Right renal pelvis (tissue), 4 donors: Measurements from ENCODE around the gene MYO3B. TPM values are rescaled to one million over a fixed set of nuclear protein-coding genes. Genes with fewer than 3 reads are reported as not detected.
"Not testable (repeated sequence)": the region's sequence is repeated elsewhere in the genome, so short reads cannot be mapped to it uniquely, and the experiment has no call there.

Source experiments
- DNase-seq, 4 donors: peaks; one replicate each; pipeline ENCODE4 v3.0.0-alpha.2; 2013; ENCODE audit warnings: low read depth in 4 of 4, low spot score in 3 of 4, missing footprints in 1 of 4
- polyA plus RNA-seq, 4 donors: library from polyadenylated mRNA; unstranded; fragments of 120-200 nt; gene quantifications; one replicate each; pipeline ENCODE4 v1.2.1, GENCODE V29; 2013; ENCODE audit not compliant: insufficient read length in 4 of 4

Gene MYO3B
- polyA plus RNA-seq, 4 donors = 7.7 to 9.5 (median 8.4) TPM

GRCh38 chr2:170255971-170256370, 78.0 kb downstream of the MYO3B start:
- DNase-seq = no peak

- no peak for DNase-seq
These were observed 80.4 kb downstream of the MYO3B start for GRCh38 chr2:170258382-170258781.

- DNase-seq = no peak
These were observed 82.2 kb downstream of the MYO3B start for GRCh38 chr2:170260188-170260587.

- DNase-seq = no peak
These were observed 83.6 kb downstream of the MYO3B start for GRCh38 chr2:170261566-170261965.

GRCh38 chr2:170262343-170262742, 84.4 kb downstream of the MYO3B start:
- no peak for DNase-seq

GRCh38 chr2:170262806-170263205, 84.9 kb downstream of the MYO3B start:
- no peak for DNase-seq

- DNase-seq = not testable (repeated sequence)
These were observed 86.0 kb downstream of the MYO3B start for GRCh38 chr2:170263728-170264521.

- DNase-seq = no peak
These were observed 86.5 kb downstream of the MYO3B start for GRCh38 chr2:170264522-170264860.

GRCh38 chr2:170264865-170265264, 86.9 kb downstream of the MYO3B start:
- DNase-seq = no peak

- no peak for DNase-seq
These were observed 87.4 kb downstream of the MYO3B start for GRCh38 chr2:170265321-170265720.

GRCh38 chr2:170266358-170266757, 88.4 kb downstream of the MYO3B start:
- no peak for DNase-seq

- no peak for DNase-seq
These were observed 89.1 kb downstream of the MYO3B start for GRCh38 chr2:170267071-170267470.

GRCh38 chr2:170270278-170270864, 92.4 kb downstream of the MYO3B start:
- DNase-seq = no peak

- no peak for DNase-seq
These were observed 93.4 kb downstream of the MYO3B start for GRCh38 chr2:170271340-170271739.

GRCh38 chr2:170276056-170276455, 98.1 kb downstream of the MYO3B start:
- no peak for DNase-seq

GRCh38 chr2:170276925-170277629, 99.1 kb downstream of the MYO3B start:
- no peak for DNase-seq

GRCh38 chr2:170277951-170278350, 100.0 kb downstream of the MYO3B start:
- no peak for DNase-seq

GRCh38 chr2:170279615-170280014, 101.7 kb downstream of the MYO3B start:
- not testable (repeated sequence) for DNase-seq

- DNase-seq = no peak
These were observed 104.9 kb downstream of the MYO3B start for GRCh38 chr2:170282851-170283250.

- DNase-seq = no peak
These were observed 106.3 kb downstream of the MYO3B start for GRCh38 chr2:170284205-170284604.

GRCh38 chr2:170288859-170289258, 110.9 kb downstream of the MYO3B start:
- DNase-seq = no peak

- no peak for DNase-seq
These were observed 113.5 kb downstream of the MYO3B start for GRCh38 chr2:170291474-170291873.
